ENCODE results near the gene CYGB. TPM values are rescaled to one million over a fixed set of nuclear protein-coding genes. Genes with fewer than 3 reads are reported as not detected.
A peak's percentile ranks its signal among the peaks of the same experiment; 100 is the strongest.

The CYGB gene
- total RNA-seq, 1 donor: 11.7 TPM

- H3K4me3 ChIP-seq (ENCODE audit: low read depth, low read length): peak overlapping the region; percentile 89
- peak; percentile 53 for TF ChIP-seq CTCF (IDR thresholded peaks at IDR 0.05; ENCODE audit: insufficient read depth, low read depth, low read length)
- peak; percentile 98 for DNase-seq (ENCODE audit: low read depth)
Measured at GRCh38 chr17:76557368-76558197, 20.1 kb upstream of the CYGB start.

- peak overlapping the region; percentile 89 for H3K4me3 ChIP-seq (ENCODE audit: low read depth, low read length)
- TF ChIP-seq CTCF (IDR thresholded peaks at IDR 0.05; ENCODE audit: insufficient read depth, low read depth, low read length): no peak
- peak; percentile 86 for DNase-seq (ENCODE audit: low read depth)
Measured at GRCh38 chr17:76556765-76557367, 19.4 kb upstream of the CYGB start.

GRCh38 chr17:76554131-76554530 is 16.6 kb upstream of the CYGB start:
- DNase-seq (ENCODE audit: low read depth): no peak
- H3K4me3 ChIP-seq (ENCODE audit: low read depth, low read length): no peak overlapping the region
- no peak for TF ChIP-seq CTCF (IDR thresholded peaks at IDR 0.05; ENCODE audit: insufficient read depth, low read depth, low read length)

- no peak overlapping the region for H3K4me3 ChIP-seq (ENCODE audit: low read depth, low read length)
- no peak for TF ChIP-seq CTCF (IDR thresholded peaks at IDR 0.05; ENCODE audit: insufficient read depth, low read depth, low read length)
- DNase-seq (ENCODE audit: low read depth): no peak
Measured at GRCh38 chr17:76553178-76553908, 15.8 kb upstream of the CYGB start.

- H3K4me3 ChIP-seq (ENCODE audit: low read depth, low read length): no peak overlapping the region
- no peak for DNase-seq (ENCODE audit: low read depth)
- TF ChIP-seq CTCF (IDR thresholded peaks at IDR 0.05; ENCODE audit: insufficient read depth, low read depth, low read length): no peak
Measured at GRCh38 chr17:76551685-76552084, 14.2 kb upstream of the CYGB start.

- peak overlapping the region; percentile 32 for H3K4me3 ChIP-seq (ENCODE audit: low read depth, low read length)
- peak; percentile 82 for DNase-seq (ENCODE audit: low read depth)
- TF ChIP-seq CTCF (IDR thresholded peaks at IDR 0.05; ENCODE audit: insufficient read depth, low read depth, low read length): no peak
Measured at GRCh38 chr17:76550712-76551615, 13.5 kb upstream of the CYGB start.

Data from fibroblast of villous mesenchyme (primary cell).